Measurements from ENCODE around the gene TMEM117.
"Not testable (repeated sequence)": the region's sequence is repeated elsewhere in the genome, so short reads cannot be mapped to it uniquely, and the experiment has no call there.

The TMEM117 gene

GRCh38 chr12:44117337-44117736 lies 281.5 kb downstream of the TMEM117 start:
- DNase-seq: no peak

GRCh38 chr12:44118946-44119345 lies 283.1 kb downstream of the TMEM117 start:
- no peak for DNase-seq

GRCh38 chr12:44126806-44127205 lies 290.9 kb downstream of the TMEM117 start:
- DNase-seq: no peak

- DNase-seq: no peak
Observed at GRCh38 chr12:44127966-44128710, 292.3 kb downstream of the TMEM117 start.

GRCh38 chr12:44143175-44143574 lies 307.3 kb downstream of the TMEM117 start:
- DNase-seq: no peak

GRCh38 chr12:44148936-44149335 lies 313.1 kb downstream of the TMEM117 start:
- no peak for DNase-seq

- DNase-seq: no peak
Observed at GRCh38 chr12:44154128-44154527, 318.2 kb downstream of the TMEM117 start.

- no peak for DNase-seq
Observed at GRCh38 chr12:44155358-44155757, 319.5 kb downstream of the TMEM117 start.

- no peak for DNase-seq
Observed at GRCh38 chr12:44157359-44157758, 321.5 kb downstream of the TMEM117 start.

- no peak for DNase-seq
Observed at GRCh38 chr12:44158746-44159145, 322.9 kb downstream of the TMEM117 start.

- no peak for DNase-seq
Observed at GRCh38 chr12:44159216-44159615, 323.3 kb downstream of the TMEM117 start.

GRCh38 chr12:44159862-44160261 lies 324.0 kb downstream of the TMEM117 start:
- DNase-seq: no peak

- no peak for DNase-seq
Observed at GRCh38 chr12:44162961-44163360, 327.1 kb downstream of the TMEM117 start.

- no peak for DNase-seq
Observed at GRCh38 chr12:44174053-44174452, 338.2 kb downstream of the TMEM117 start.

GRCh38 chr12:44184499-44185206 lies 348.8 kb downstream of the TMEM117 start:
- DNase-seq: no peak

GRCh38 chr12:44193281-44193680 lies 357.4 kb downstream of the TMEM117 start:
- no peak for DNase-seq

GRCh38 chr12:44195719-44196118 lies 359.8 kb downstream of the TMEM117 start:
- DNase-seq: not testable (repeated sequence)

GRCh38 chr12:44206045-44206444 lies 370.2 kb downstream of the TMEM117 start:
- no peak for DNase-seq

GRCh38 chr12:44217146-44217883 lies 381.4 kb downstream of the TMEM117 start:
- DNase-seq: no peak

- no peak for DNase-seq
Observed at GRCh38 chr12:44223736-44224135, 387.9 kb downstream of the TMEM117 start.

- no peak for DNase-seq
Observed at GRCh38 chr12:44224399-44225148, 388.7 kb downstream of the TMEM117 start.

GRCh38 chr12:44225149-44225510 lies 389.2 kb downstream of the TMEM117 start:
- no peak for DNase-seq

- DNase-seq: no peak
Observed at GRCh38 chr12:44227616-44228015, 391.7 kb downstream of the TMEM117 start.
